SKM-1 treated with dmso at 0.1 percent for 144 hours (cell line): ENCODE measurements around the gene WWC2.

Source experiments
- DNase-seq: peaks from one replicate; lab custom pipeline; 2025; ENCODE audit not compliant: unreplicated experiment; lab: John Stamatoyannopoulos, UW

The WWC2 gene

DNA sequence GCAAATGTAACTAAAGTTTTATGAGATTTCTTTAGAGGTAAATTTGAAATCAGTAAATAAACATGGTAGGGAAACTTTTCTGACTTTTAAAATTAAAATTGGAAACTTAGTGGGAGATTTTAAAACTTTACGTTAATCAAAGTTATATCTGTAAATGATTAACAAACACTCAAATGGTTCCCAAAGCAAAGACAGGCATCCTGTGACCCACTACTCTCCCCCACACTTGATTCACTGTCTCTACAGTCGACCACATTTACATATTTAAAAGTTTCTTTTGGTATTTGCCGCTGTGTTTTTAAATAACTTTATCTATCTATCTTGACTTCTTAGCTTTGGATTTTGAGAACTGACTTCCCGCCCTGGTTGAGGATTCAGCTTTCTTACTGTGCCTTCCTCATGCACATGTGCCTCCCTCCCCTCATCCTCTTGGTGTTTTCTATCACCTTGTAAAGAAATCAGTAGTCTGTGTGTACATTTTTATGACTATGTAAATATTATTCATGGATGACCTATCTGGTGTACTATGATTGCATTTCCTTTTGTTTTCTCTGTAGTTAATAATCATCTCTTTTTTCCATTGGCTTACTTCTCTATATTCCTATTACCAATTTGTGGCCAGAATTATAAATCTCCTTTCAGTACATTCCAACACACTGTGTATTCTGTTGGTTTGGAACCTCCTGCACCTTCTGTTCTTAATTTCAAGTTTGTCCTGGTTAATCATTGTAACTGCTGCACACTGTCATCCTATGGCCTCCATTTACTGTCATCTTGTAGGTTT, 72.6 kb downstream of the WWC2 start:
- no peak for DNase-seq

DNA sequence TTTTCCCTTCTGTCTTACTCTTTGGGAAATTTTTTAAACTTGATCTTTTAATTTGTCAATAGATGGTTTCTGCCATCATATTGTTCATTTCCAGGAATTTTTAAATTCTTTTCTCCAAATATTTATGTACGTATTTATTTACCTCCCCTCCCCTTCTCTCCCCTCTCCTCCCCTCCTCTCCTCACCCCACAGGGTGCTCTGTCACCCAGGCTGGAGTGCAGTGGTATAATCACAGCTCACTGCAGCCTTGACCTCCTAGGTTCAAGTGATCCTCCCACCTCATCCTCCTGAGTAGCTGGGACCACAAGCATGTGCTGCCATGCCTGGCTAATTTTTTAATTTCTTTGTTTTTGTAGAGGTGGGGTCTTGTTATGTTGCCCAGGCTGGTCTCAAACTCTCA, 73.8 kb downstream of the WWC2 start:
- no peak for DNase-seq

DNA sequence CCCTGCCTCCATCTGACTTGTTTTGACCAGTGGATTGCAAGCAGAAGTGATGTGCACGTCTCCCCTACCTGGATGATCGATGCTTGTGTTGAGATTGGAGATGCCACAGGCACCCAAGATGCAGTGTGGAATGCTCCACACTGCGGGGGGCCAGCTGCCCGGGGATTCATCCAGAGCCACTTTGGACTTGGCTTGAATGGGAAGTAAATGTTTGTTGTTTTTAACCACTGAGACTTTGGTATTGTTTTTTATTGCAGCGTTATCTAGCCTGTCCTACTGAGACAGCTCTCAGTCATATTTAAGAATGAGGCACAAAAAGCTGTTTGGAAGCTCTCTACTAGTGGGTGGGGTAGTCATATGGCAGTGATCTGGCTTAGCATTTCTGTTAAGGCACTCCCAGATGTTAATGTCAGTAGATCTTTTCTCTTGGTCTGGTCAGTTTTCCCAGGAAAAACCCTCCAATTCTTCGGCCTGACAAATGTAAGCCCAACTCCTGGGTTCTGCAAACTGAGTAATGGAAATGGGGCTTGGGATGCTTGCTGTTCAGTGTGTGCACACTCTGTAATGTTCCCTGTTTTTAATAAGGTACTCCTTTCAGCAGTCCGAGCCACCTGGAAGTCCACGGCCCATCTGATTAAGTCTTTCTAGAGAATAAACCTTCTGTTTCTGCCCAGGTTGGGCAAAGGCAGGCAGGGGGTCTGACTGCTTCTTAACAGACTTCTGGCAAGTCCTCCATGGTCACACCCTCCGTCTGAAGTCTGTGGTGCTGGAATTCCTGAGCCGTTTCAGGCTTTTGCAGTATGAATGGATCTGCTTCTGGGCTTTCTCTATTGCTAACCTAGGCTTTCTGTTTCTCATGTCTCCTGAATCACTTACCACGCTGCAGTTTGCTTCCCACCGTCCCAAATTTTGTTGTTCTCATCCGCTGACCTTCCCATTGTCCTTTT, 74.8 kb downstream of the WWC2 start:
- no peak for DNase-seq

DNA sequence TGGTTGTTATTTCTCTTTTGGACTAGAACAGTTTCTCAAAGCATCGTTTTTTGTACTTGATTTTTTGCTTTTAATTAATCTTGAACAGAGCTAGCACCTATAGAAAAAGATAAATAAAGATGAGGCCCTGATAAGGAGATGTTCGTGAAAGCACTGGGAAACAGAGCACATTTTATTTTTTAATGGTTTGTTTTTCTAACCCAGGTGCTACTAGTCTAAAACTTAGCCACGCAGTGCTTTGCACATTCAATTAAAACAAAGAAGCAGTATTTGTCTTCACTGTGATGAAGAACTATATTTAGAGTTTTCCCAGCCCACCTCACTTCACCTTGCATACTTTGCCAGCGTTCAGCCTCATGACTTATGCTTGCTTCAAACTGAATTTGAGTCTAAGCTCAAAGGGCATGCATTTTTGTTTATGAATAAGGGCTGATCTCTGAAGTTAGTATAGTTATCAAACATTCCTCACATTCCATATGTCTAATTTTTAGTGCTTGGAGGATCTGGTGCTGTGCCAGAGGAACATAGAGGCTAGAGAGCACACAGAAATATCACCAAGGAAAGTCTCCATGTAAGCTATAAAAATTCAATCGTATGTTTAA, 76.7 kb downstream of the WWC2 start:
- no peak for DNase-seq

GRCh38 chr4:183177001-183177400, 77.9 kb downstream of the WWC2 start:
- no peak for DNase-seq

GRCh38 chr4:183178201-183178600, 79.1 kb downstream of the WWC2 start:
- DNase-seq, result no peak

DNA sequence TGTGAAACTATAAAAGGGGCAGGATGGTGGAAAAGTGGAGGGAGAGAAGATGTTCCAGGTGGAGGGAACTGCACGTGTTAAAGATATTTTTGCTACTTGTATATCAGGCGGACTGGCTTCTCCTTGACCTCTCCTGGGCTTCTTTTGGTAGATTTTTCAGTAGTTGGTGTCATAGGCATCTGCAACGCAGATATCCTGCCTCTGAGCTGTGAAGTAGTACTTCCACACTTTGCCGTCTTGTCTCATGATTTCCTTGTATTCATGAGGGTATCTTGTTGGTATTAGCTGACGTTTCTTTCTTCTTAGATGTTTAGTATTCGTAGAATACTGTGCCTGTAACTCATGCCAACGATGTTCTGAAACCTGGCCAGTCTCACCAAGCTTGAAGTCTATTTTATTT, 81.0 kb downstream of the WWC2 start:
- no peak for DNase-seq

DNA sequence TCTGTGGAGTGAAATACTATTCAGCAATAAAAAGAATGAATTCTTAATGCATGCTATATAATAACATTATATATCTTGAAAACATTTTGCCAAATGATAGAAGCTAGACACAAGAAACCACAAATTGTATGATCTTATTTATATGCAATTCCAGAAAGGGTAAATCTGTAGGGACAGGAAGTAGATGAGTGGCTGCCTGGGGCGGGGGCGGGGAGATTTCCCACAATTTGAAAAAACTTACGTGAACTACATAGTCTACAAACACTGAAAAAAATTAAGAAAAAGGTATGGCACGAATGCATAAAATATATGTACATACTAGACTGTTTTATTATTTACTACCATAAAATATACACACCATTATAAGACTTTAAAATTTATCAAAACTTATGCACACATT, 81.6 kb downstream of the WWC2 start:
- DNase-seq, result no peak

GRCh38 chr4:183181081-183181480, 82.0 kb downstream of the WWC2 start:
- DNase-seq, result no peak

DNA sequence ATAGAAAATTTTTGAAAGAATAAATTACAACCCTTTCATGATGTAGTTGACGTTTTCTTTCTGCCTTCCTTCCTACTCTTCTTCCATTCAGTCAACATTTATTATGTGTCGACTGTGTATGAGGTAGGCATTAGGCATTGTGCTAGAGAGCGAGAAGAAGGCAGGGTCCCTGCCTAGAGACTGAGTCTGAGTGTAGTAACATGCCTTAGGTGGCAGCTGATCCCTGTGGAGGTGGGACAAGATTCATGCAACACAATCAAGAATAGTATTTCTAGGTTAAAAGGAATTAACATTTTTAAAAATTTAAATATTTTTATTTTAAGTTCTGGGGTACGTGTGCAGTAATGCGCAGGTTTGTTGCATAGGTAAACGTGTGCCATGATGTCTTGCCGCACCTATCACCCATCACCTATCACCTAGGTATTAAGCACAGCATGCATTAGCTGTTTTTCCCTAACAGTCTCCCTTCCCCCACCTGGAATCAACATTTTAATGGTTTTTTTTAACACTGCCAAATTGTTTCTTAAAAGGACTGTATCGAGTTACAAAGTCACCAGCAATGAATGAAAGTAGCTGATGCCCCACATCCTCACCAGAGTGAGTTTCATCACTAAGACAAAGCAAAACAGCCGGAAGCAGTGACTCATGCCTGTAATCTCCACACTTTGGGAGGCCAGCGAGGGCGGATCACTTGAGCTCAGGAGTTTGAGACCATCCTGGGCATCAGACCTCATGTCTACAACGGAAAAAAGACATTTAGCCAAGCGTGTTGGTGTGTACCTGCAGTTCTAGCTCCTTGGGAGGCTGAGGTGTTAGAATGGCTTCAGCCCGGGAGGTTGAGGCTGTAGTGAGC, 84.0 kb downstream of the WWC2 start:
- peak; percentile 82 for DNase-seq

DNA sequence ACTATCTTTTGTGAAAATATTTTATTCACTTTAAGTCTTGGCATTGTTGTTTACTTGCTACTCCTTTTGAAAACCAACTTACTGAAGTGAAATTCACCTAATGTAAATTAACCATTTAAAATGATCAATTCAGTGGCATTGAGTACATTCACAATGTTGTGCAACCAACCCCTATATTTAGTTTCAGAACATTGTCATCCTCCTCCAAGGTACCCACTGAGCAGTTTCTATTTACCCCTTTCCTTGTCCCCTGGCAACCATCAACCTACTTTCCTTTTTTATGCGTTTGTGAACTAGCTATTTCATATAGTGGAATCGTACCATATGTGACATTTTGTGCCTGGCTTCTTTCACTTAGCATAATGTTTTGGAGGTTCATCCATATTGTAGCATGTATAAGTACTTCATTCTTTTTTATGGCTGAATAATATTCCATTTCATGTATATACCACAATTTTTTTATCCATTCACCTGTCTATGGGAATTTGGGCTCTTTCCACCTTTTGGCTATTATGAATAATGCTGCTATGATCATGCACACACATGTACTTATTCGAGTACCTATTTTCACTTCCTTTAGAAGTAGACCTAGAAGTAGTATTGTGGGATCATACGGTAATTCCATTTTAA, 85.0 kb downstream of the WWC2 start:
- DNase-seq, result no peak

GRCh38 chr4:183185018-183185417, 86.0 kb downstream of the WWC2 start:
- no peak for DNase-seq

- no peak for DNase-seq
Observed at GRCh38 chr4:183185559-183185958, 86.5 kb downstream of the WWC2 start.

GRCh38 chr4:183186813-183187212, 87.8 kb downstream of the WWC2 start:
- no peak for DNase-seq

DNA sequence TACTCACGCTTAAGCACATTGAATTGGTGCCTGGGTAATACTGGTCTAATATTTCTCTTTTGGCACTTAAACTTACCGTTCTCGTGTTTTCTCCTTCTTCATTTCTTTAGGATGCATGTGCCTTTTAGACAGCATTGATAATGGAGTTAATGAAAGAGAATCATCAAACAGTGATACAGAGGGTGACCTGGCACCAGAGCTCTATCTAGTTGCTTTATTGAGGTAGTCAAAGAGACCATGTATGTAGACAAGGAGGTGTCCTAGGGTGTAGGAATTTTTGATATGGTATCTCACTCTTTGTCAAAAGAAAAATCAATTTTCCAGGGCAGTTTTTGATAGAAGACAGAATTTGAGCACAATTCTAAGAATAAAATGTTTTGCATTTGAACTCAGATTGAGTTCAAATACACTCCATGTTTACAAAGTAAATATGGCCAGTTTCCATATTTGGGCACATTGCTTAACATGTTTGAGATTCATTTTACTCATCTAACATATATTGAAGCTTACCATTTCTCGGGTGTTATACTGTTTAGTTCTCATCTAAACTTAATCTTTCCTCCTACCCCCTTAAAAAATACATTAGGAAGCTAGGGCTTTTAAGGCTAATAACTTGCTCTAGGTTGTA, 92.0 kb downstream of the WWC2 start:
- DNase-seq, result no peak

DNA sequence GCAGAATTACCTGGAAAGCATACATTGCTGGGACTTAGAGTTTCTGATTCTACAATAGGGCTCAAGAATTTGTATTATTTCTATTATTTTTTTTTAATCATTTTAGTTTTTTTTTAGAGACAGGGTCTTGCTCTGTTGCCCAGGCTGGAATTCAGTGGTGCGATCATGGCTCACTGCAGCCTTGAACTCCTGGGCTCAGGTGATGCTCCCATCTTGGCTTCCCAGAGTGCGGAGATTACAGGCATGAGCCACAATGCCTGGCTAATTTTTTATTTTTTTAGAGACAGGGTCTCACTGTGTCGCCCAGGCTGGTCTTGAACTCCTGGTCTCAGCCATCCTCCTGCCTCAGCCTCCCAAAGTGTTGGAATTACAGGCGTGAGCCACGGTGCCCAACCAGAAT, 92.6 kb downstream of the WWC2 start:
- DNase-seq, result no peak

DNA sequence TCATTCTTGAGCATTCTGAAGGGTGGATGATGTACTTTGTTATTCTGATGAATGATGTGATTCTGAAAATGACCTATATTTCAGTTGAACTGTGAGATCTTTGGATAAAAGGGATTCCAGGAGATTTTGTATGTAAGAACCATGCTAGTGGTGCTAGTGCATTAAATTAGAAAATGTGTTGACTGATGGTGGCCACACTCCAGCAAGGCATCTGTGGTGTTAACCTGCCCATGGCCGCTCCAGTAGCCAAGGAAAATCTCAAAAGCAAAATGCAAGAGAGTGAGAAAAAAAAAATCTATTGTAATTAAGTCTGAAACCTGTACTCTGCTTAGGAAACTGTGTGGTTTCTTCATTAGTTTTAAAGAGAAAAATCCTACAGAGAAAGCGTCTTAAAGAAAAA, 93.5 kb downstream of the WWC2 start:
- no peak for DNase-seq

- peak; percentile 18 for DNase-seq
Observed at GRCh38 chr4:183193730-183194338, 94.8 kb downstream of the WWC2 start.

DNA sequence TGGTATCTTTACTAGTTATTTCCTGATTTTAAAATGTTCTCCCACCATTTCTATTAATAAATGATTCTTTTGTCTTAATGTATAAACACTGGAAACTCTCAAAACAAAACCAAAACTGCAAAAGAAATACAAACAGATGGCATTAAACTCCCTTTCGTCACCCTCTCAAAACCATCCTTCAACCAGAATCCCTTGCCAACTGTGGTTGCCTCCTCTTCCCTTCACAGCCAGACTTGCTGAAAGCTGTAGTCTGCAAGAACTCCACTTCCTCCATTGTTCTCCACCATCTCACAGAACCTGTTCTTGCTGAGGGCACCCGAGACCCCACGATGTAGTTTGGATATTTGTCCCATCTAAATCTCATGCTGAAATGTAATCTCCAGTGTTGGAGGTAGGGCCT, 96.5 kb downstream of the WWC2 start:
- DNase-seq, result no peak

DNA sequence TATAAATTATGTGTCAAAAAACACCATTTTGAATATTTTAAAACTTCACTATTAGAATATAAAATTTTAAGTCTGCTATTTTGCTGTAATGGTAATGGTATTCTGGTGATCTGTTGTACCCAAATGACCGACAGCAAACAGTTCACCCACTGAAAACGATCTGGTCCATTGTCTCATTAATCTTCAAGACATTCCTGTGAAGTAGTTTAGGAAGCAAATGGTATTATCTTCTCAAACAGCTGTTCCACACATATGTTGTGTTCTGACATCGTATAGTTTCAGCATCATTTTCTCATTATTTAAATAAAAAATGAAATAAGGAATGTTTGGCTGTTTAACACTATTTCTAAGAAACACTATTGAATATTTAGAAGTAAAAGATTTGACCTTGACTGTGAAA, 98.1 kb downstream of the WWC2 start:
- DNase-seq, result no peak
